ENCODE data around the gene TTC34.
"Not testable (repeated sequence)": the region's sequence is repeated elsewhere in the genome, so short reads cannot be mapped to it uniquely, and the experiment has no call there.

Gene TTC34

DNA sequence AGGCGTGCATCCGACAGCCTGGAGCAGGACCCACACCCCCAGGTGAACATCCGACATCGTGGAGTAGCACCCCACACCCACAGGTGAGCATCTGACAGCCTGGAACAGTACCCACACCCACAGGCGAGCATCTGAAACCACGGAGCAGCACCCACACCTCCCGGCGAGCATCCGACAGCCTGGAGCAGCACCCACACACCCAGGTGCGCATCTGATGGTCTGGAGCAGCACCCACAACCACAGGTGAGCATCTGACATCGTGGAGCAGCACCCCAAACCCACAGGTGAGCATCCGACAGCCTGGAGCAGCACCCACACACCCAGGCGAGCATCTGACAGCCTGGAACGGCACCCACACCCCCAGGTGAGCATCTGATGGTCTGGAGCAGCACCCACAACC, 46.1 kb downstream of the TTC34 start:
- not testable (repeated sequence) for DNase-seq

DNA sequence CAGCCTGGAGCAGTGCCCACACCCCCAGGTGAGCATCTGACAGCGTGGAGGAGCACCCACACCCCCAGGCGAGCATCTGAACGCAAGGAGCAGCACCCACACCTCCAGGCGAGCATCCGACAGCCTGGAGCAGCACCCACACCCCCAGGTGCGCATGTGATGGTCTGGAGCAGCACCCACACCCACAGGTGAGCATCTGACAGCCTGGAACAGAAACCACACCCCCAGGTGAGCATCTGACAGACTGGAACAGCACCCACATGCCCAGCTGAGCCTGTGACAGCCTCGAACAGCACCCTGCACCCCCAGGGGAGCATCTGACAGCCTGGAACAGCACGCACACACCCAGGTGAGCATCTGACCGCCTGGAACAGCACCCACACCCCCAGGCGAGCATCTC, 46.9 kb downstream of the TTC34 start:
- not testable (repeated sequence) for DNase-seq

DNA sequence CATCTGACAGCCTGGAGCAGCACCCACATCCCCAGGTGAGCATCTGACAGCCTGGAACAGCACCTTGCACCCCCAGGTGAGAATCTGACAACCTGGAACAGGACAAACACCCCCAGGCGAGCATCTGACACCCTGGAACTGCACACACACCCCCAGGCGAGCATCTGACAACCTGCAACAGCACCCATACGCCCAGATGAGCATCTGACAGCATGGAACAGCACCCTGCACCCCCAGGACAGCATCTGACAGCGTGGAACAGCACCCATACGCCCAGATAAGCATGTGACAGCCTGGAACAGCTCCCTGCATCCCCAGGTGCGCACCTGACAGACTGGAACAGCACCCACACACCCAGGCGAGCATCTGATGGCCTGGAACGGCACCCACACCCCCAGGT, 49.0 kb downstream of the TTC34 start:
- not testable (repeated sequence) for DNase-seq

DNA sequence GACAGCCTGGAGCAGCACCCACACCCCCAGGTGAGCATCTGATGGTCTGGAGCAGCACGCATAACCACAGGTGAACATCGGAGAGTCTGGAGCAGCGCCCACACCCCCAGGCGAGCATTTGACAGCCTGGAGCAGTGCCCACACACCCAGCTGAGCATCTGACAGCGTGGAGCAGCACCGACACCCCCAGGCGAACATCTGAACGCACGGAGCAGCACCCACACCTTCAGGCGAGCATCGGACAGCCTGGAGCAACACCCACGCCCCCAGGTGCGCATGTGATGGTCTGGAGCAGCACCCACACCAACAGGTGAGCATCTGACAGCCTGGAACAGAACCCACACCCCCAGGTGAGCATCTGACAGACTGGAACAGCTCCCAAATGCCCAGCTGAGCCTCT, 49.6 kb downstream of the TTC34 start:
- DNase-seq, result not testable (repeated sequence)

DNA sequence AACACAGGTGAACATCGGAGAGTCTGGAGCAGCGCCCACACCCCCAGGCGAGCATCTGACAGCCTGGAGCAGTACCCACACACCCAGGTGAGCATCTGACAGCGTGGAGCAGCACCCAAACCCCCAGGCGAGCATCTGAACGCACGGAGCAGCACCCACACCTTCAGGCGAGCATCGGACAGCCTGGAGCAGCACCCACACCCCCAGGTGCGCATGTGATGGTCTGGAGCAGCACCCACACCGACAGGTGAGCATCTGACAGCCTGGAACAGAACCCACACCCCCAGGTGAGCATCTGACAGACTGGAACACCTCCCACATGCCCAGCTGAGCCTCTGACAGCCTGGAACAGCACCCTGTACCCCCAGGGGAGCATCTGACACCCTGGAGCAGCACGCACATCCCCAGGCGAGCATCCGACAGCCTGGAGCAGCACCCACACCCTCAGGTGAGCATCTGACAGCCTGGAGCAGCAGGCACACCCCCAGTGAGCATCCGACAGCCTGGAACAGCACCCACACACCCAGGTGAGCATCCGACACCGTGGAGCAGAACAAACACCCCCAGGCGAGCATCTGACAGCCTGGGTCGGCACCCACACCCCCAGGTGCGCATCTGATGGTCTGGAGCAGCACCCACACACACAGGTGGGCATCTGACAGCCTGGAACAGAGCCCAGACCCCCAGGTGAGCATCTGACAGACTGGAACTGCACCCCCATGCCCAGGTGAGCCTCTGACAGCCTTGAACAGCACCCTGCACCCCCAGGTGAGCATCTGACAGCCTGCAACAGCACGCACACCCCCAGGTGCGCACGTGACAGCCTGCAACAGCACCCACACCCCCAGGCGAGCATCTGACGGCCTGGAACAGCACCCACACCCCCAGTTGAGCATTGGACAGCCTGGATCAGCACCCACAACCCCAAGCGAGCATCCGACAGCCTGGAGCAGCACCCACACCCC, 50.4 kb downstream of the TTC34 start:
- DNase-seq, result not testable (repeated sequence)

DNA sequence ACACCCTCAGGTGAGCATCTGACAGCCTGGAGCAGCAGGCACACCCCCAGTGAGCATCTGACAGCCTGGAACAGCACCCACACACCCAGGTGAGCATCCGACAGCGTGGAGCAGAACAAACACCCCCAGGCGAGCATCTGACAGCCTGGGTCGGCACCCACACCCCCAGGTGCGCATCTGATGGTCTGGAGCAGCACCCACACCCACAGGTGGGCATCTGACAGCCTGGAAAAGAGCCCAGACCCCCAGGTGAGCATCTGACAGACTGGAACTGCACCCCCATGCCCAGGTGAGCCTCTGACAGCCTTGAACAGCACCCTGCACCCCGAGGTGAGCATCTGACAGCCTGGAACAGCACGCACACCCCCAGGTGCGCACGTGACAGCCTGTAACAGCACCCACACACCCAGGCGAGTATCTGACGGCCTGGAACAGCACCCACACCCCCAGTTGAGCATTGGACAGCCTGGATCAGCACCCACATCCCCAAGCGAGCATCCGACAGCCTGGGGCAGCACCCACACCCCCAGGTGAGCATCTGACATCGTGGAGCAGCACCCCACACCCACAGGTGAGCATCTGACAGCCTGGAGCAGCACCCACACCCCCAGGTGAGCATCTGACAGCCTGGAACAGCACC, 51.3 kb downstream of the TTC34 start:
- DNase-seq, result not testable (repeated sequence)

DNA sequence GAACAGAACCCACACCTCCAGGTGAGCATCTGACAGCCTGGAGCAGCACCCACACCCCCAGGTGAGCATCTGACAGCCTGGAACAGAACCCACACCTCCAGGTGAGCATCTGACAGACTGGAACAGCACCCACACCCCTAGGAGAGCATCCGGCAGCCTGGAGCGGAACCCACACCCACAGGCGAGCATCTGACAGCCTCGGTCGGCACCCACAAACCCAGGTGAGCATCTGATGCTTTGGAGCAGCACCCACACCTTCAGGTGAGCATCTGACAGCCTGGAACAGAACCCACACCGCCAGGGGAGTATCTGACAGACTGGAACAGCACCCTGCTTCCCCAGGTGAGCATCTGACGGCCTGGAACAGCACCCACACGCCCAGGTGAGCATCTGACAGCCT, 52.9 kb downstream of the TTC34 start:
- DNase-seq, result not testable (repeated sequence)

DNA sequence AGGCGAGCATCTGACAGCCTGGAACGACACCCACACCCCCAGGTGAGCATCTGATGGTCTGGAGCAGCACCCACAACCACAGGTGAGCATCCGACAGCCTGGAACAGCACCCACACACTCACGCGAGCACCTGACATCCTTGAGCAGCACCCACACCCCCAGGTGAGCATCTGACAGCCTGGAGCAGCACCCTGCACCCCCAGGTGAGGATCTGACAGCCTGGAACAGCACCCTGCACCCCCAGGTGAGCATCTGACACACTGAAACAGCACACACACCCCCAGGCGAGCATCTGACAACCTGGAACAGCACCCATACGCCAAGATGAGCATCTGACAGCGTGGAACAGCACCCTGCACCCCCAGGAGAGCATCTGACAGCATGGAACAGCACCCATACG, 106.7 kb downstream of the TTC34 start:
- DNase-seq, result not testable (repeated sequence)

DNA sequence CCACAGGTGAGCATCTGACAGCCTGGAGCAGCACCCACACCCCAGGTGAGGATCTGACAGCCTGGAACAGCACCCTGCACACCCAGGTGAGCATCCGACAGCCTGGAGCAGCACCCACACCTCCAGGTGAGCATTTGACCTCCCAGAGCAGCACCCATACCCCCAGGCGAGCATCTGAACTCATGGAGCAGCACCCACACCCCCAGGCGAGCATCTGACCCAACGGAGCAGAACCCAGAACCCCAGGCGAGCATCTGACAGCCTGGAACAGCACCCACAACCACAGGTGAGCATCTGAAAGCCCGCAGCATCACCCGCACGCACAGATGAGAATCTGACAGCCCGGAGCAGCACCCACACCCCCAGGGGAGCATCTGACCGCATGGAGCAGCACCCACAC, 111.3 kb downstream of the TTC34 start:
- not testable (repeated sequence) for DNase-seq

DNA sequence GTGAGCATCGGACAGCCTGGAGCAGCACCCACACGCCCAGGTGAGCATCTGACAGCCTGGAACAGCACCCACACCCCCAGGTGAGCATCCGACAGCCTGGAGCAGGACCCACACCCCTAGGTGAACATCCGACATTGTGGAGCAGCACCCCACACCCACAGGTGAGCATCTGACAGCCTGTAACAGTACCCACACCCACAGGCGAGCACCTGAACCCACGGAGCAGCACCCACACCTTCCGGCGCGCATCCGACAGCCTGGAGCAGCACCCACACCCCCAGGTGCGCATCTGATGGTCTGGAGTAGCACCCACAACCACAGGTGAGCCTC, 113.2 kb downstream of the TTC34 start:
- not testable (repeated sequence) for DNase-seq

DNA sequence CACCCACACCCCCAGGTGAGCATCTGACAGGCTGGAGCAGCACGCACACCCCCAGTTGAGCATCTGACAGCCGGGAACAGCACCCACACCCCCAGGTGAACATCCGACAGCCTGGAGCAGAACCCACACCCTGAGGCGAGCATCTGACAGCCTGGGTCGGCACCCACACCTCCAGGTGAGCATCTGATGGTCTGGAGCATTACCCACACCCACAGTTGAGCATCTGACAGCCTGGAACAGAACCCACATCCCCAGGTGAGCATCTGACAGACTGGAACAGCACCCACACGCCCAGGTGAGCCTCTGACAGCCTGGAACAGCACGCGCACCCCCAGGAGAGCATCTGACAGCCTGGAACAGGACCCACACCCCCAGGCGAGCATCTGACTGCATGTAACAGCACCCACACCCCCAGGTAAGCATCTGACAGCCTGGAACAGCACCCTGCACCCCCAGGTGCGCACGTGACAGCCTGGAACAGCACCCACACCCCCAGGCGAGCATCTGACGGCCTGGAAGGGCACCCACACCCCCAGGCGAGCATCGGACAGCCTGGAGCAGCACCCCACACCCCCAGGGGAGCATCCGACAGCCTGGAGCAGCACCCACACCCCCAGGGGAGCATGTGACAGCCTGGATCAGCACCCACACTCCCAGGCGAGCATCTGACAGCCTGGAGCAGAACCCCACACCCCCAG, 113.7 kb downstream of the TTC34 start:
- DNase-seq, result not testable (repeated sequence)

DNA sequence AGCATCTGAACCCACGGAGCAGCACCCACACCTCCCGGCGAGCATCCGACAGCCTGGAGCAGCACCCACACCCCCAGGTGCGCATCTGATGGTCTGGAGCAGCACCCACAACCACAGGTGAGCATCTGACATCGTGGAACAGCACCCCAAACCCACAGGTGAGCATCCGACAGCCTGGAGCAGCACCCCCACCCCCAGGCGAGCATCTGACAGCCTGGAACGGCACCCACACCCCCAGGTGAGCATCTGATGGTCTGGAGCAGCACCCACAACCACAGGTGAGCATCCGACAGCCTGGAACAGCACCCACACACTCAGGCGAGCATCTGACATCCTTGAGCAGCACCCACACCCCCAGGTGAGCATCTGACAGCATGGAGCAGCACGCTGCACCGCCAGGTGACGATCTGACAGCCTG, 114.3 kb downstream of the TTC34 start:
- not testable (repeated sequence) for DNase-seq

DNA sequence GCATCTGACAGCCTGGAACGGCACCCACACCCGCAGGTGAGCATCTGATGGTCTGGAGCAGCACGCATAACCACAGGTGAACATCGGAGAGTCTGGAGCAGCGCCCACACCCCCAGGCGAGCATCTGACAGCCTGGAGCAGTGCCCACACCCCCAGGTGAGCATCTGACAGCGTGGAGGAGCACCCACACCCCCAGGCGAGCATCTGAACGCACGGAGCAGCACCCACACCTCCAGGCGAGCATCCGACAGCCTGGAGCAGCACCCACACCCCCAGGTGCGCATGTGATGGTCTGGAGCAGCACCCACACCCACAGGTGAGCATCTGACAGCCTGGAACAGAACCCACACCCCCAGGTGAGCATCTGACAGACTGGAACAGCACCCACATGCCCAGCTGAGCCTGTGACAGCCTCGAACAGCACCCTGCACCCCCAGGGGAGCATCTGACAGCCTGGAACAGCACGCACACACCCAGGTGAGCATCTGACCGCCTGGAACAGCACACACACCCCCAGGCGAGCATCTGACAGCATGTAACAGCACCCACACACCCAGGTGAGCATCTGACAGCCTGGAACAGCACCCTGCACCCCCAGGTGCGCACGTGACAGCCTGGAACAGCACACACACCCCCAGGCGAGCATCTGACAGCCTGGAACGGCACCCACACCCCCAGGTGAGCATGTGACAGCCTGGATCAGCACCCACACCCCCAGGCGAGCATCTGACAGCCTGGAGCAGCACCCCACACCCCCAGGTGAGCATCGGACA, 115.2 kb downstream of the TTC34 start:
- DNase-seq, result not testable (repeated sequence)

DNA sequence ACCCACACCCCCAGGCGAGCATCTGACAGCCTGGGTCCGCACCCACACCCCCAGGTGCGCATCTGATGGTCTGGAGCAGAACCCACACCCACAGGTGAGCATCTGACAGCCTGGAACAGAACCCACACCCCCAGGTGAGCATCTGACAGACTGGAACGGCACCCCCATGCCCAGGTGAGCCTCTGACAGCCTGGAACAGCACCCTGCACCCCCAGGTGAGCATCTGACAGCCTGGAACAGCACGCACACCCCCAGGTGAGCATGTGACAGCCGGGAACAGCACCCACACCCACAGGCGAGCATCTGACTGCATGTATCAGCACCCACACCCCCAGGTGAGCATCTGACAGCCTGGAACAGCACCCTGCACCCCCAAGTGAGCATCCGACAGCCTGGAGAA, 115.8 kb downstream of the TTC34 start:
- not testable (repeated sequence) for DNase-seq

DNA sequence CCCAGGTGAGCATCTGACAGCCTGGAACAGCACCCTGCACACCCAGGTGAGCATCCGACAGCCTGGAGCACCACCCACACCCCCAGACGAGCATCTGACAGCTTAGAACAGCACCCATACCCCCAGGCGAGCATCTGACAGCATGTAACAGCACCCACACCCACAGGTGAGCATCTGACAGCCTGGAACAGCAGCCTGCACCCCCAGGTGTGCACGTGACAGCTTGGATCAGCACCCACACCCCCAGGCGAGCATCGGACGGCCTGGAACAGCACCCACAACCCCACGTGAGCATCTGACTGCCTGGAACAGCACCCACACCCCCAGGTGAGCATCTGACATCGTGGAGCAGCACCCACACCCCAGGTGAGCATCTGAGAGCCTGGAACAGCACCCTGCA, 116.6 kb downstream of the TTC34 start:
- DNase-seq, result not testable (repeated sequence)

DNA sequence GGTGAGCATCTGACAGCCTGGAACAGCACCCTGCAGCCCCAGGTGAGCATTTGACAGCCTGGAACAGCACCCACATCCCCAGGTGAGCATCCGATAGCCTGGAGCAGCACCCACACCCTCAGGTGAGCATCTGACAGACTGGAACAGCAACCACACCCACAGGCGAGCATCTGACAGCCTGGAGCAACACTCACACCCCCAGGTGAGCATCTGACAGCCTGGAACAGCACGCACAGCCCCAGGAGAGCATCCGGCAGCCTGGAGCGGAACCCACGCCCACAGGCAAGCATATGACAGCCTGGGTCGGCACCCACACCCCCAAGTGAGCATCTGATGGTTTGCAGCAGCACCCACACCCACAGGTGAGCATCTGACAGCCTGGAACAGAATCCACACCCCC, 117.5 kb downstream of the TTC34 start:
- not testable (repeated sequence) for DNase-seq

DNA sequence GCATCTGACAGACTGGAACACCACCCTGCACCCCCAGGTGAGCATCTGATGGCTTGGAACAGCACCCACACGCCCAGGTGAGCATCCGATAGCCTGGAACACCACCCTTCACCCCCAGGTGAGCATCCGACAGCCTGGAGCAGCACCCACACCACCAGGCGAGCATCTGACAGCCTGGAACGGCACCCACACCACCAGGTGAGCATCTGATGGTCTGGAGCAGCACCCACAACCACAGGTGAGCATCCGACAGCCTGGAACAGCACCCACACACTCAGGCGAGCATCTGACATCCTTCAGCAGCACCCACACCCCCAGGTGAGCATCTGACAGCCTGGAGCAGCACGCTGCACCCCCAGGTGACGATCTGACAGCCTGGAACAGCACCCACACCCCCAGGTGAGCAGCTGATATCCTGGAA, 118.2 kb downstream of the TTC34 start:
- DNase-seq, result not testable (repeated sequence)

DNA sequence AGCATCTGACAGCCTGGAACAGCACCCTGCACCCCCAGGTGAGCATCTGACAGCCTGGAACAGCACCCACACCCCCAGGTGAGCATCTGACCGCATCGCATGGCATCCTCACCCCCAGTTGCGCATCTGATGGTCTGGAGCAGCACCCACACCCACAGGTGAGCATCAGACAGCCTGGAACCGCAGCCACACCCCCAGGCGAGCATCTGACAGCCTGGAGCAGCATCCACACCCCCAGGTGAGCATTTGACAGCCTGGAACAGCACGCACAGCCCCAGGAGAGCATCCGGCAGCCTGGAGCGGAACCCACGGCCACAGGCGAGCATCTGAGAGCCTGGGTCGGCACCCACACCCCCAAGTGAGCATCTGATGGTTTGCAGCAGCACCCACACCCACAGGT, 118.6 kb downstream of the TTC34 start:
- DNase-seq, result not testable (repeated sequence)

DNA sequence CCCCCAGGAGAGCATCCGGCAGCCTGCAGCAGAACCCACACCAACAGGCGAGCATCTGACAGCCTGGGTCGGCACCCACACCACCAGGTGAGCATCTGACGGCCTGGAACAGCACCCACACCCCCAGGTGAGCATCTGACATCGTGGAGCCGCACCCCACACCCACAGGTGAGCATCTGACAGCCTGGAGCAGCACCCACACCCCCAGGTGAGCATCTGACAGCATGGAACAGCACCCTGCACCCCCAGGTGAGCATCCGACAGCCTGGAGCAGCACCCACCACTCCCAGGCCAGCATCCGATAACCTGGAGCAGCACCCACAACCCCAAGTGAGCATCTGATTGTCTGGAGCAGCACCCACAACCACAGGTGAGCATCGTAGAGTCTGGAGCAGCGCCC, 124.8 kb downstream of the TTC34 start:
- DNase-seq, result not testable (repeated sequence)

DNA sequence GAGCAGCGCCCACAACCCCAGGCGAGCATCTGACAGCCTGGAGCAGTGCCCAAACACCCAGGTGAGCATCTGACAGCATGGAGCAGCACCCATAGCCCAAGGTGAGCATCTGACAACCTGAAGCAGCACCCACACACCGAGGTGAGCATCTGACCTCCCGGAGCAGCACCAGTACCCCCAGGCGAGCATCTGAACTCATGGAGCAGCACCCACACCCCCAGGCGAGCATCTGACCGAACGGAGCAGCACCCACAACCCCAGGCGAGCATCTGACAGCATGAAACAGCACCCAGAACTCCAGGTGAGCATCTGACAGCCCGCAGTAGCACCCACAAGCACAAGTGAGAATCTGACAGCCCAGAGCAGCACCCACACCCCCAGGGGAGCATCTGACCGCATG, 129.8 kb downstream of the TTC34 start:
- DNase-seq, result not testable (repeated sequence)

DNA sequence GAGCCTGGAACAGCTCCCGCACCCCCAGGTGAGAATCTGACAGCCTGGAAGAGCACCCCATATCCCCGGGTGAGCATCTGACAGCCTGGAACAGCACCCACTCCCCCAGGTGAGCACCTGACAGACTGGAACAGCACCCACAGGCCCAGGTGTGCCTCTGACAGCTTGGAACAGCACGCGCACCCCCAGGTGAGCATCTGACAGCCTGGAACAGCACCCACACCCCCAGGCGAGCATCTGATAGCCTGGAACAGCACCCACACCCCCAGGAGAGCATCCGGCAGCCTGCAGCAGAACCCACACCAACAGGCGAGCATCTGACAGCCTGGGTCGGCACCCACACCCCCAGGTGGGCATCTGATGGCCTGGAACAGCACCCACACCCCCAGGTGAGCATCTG, 141.7 kb downstream of the TTC34 start:
- not testable (repeated sequence) for DNase-seq

DNA sequence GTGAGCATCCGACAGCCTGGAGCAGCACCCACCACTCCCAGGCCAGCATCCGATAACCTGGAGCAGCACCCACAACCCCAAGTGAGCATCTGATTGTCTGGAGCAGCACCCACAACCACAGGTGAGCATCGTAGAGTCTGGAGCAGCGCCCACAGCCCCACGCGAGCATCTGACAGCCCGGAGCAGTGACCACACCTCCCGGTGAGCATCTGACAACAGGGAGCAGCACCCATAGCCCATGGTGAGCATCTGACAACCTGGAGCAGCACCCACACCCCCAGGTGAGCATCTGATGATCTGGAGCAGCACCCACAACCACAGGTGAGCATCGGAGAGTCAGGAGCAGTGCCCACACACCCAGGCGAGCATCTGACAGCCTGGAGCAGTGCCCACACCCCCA, 143.6 kb downstream of the TTC34 start:
- DNase-seq, result not testable (repeated sequence)

DNA sequence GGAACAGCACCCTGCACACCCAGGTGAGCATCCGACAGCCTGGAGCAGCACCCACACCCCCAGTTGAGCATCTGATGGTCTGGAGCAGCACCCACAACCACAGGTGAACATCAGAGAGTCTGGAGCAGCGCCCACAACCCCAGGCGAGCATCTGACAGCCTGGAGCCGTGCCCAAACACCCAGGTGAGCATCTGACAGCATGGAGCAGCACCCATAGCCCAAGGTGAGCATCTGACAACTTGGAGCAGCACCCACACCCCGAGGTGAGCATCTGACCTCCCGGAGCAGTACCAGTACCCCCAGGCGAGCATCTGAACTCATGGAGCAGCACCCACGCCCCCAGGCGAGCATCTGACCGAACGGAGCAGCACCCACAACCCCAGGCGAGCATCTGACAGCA, 144.4 kb downstream of the TTC34 start:
- not testable (repeated sequence) for DNase-seq
